K562 (cell line): Measurements from ENCODE around the gene IQCM. TPM values are rescaled to one million over a fixed set of nuclear protein-coding genes. Genes with fewer than 3 reads are reported as not detected.

Experiments
- ARHGAP35 ChIP-seq: fragments of 450-650 bp; IDR thresholded peaks from 2 replicates; pipeline ENCODE4 v1.6.1; 2018; ENCODE audit not compliant: partially characterized antibody
- ARID4B ChIP-seq: sonication (generic); formaldehyde crosslinking; IDR thresholded peaks from 2 replicates; pipeline ENCODE4 v1.8.0; 2022; ENCODE audit warnings: mild to moderate bottlenecking, missing genetic modification reagents
- DMBX1 ChIP-seq: fragments of 250-450 bp; sonication (Bioruptor Pico); IDR thresholded peaks from 2 replicates; pipeline ENCODE4 v1.8.0; 2022; ENCODE audit warnings: inconsistent platforms, mild to moderate bottlenecking, moderate library complexity, borderline replicate concordance
- RAD21 ChIP-seq, 2 experiments: fragments of 250-450 bp in 1 of 2; fragments of 450-650 bp in 1 of 2; sonication (Bioruptor Pico) in 1 of 2; formaldehyde crosslinking in 1 of 2; IDR thresholded peaks in 1 of 2; conservative IDR thresholded peaks in 1 of 2; 2 replicates each; pipeline versions ENCODE4 v1.4.0 to v1.8.0; 2020 to 2022; ENCODE audit warnings: mild to moderate bottlenecking in 2 of 2, moderate library complexity in 1 of 2
- ZBTB33 ChIP-seq: sonication (generic); formaldehyde crosslinking; IDR thresholded peaks from 2 replicates; pipeline ENCODE4 v1.8.1; 2023; ENCODE audit warnings: mild to moderate bottlenecking, missing genetic modification reagents
- ZEB2 ChIP-seq: fragments of 450-650 bp; IDR thresholded peaks from 2 replicates; pipeline ENCODE4 v1.6.1; 2016
- polyA plus RNA-seq, 8 experiments: library from polyadenylated mRNA; depleted of rRNA in 4 of 8; stranded (reverse) in 5 of 8; unstranded in 3 of 8; fragments of >200 nt; fragmentation: Nextera tagmentation in 2 of 8; fragmentation: Illumina TruSeq in 1 of 8; extraction: Ambion mirVana in 2 of 8; extraction: Trizol in 1 of 8; gene quantifications; 2 replicates each; pipeline versions ENCODE4 v1.2.1 to v1.2.3, GENCODE V29; 2011 to 2014; ENCODE audit warnings: inconsistent platforms in 1 of 8, missing spikeins in 1 of 8
- total RNA-seq, 7 experiments: library from RNA; depleted of rRNA in 6 of 7; stranded (reverse); fragments of >200 nt in 6 of 7; fragmentation: Illumina TruSeq in 2 of 7; extraction: Trizol in 2 of 7; gene quantifications; 2 replicates each; pipeline versions ENCODE4 v1.2.1 to v1.2.3, GENCODE V29; 2011 to 2021; ENCODE audit warnings: low replicate concordance in 1 of 7

Gene IQCM
- total and polyA plus RNA-seq, 9 of the 15 experiments (the other 6 are each of a cell fraction or from before 2014, with no cell fraction given), result not detected

GRCh38 chr4:149796381-149796780 is 19.3 kb downstream of the IQCM start (continued):
- TF ChIP-seq ARID4B (CRISPR knock-in tag), result no peak
- no peak for TF ChIP-seq ARHGAP35
- no peak for TF ChIP-seq ZBTB33 (CRISPR knock-in tag)
- no peak for TF ChIP-seq DMBX1 (CRISPR knock-in tag)
- TF ChIP-seq RAD21 (CRISPR knock-in tag; conservative IDR thresholded peaks at IDR 0.05 in 1 of 2, IDR thresholded peaks at IDR 0.05 in 1 of 2), result no peak
- no peak for TF ChIP-seq ZEB2
